T-helper 1 cell treated with Interleukin-12 subunit alpha and Interleukin-12 subunit beta and Interleukin-4 antibody, amounts not matched to agents 30 ng/mL and 1 ng/mL, for 36 hours (primary cell): Measurements from ENCODE around the gene ITPR3. TPM values are rescaled to one million over a fixed set of nuclear protein-coding genes. Genes with fewer than 3 reads are reported as not detected.
"Not testable (repeated sequence)": the region's sequence is repeated elsewhere in the genome, so short reads cannot be mapped to it uniquely, and the experiment has no call there.

Experiments
- intact Hi-C: fragments of 100-400 bp; cut with micrococcal nuclease; formaldehyde crosslinking; loops from one replicate; pipeline ENCODE4 v1.15.1; 2024
- total RNA-seq: library from RNA; stranded (reverse); gene quantifications from 2 replicates; pipeline ENCODE4 v1.2.3, GENCODE V29; 2022

Gene ITPR3
- total RNA-seq, 1 donor from 2014 or later, result 46.9 TPM

GRCh38 chr6:33610067-33610466, 11.1 kb upstream of the ITPR3 start:
- intact Hi-C loops, result no loop called here

GRCh38 chr6:33610779-33611732, 10.1 kb upstream of the ITPR3 start:
- intact Hi-C loops, result no loop called here

GRCh38 chr6:33613146-33613794, 7.9 kb upstream of the ITPR3 start:
- intact Hi-C loops, result no loop called here

GRCh38 chr6:33613795-33614168, 7.3 kb upstream of the ITPR3 start:
- intact Hi-C loops, result no loop called here

GRCh38 chr6:33616113-33616512, 5.0 kb upstream of the ITPR3 start:
- intact Hi-C loops, result no loop called here

- intact Hi-C loops, result no loop called here
These were observed 4.2 kb upstream of the ITPR3 start for GRCh38 chr6:33616913-33617312.

GRCh38 chr6:33619166-33619840, 1.8 kb upstream of the ITPR3 start:
- intact Hi-C loops, result no loop called here

GRCh38 chr6:33620158-33620855, 815 bp upstream of the ITPR3 start:
- intact Hi-C loops, result loop anchor here (2.0 to 10.0 kb wide), 7 partner anchors 36 to 604 kb away; partner anchors contain the start of genes CUTA, LEMD2 and ZBTB9

GRCh38 chr6:33621711-33622388, 728 bp downstream of the ITPR3 start:
- intact Hi-C loops, result loop anchor here (1.0 to 10.0 kb wide), 12 partner anchors 11 to 603 kb away; partner anchors contain the start of genes CUTA, KIFC1, LEMD2 and UQCC2

GRCh38 chr6:33622456-33623431, 1.6 kb downstream of the ITPR3 start:
- intact Hi-C loops, result loop anchor here (5.0 to 10.0 kb wide), 2 partner anchors 170 to 602 kb away; partner anchors contain the start of gene ZBTB9

- intact Hi-C loops, result loop anchor here (5.0 to 10.0 kb wide), 2 partner anchors 172 to 601 kb away; partner anchors contain the start of gene ZBTB9
These were observed 2.8 kb downstream of the ITPR3 start for GRCh38 chr6:33623895-33624381.

GRCh38 chr6:33624856-33625255, 3.7 kb downstream of the ITPR3 start:
- intact Hi-C loops, result loop anchor here (5.0 to 10.0 kb wide), 2 partner anchors 173 to 600 kb away; partner anchors contain the start of gene ZBTB9

GRCh38 chr6:33627876-33628275, 6.8 kb downstream of the ITPR3 start:
- intact Hi-C loops, result loop anchor here (10.0 kb wide), 1 partner anchor 597 kb away; no protein-coding TSS in a partner anchor

GRCh38 chr6:33628401-33628964, 7.4 kb downstream of the ITPR3 start:
- intact Hi-C loops, result loop anchor here (10.0 kb wide), 1 partner anchor 596 kb away; no protein-coding TSS in a partner anchor

- intact Hi-C loops, result no loop called here
These were observed 8.9 kb downstream of the ITPR3 start for GRCh38 chr6:33630014-33630413.

- intact Hi-C loops, result not testable (repeated sequence)
These were observed 10.4 kb downstream of the ITPR3 start for GRCh38 chr6:33631521-33631920.

GRCh38 chr6:33631971-33632557, 10.9 kb downstream of the ITPR3 start:
- intact Hi-C loops, result loop anchor here (1.0 kb wide), 1 partner anchor 47 kb away; no protein-coding TSS in a partner anchor

GRCh38 chr6:33632558-33633039, 11.5 kb downstream of the ITPR3 start:
- intact Hi-C loops, result loop anchor here (1.0 kb wide), 2 partner anchors 11 to 47 kb away; partner anchors contain the start of gene ITPR3
